ENCODE measurements around the gene CLEC5A.

The CLEC5A gene

DNA sequence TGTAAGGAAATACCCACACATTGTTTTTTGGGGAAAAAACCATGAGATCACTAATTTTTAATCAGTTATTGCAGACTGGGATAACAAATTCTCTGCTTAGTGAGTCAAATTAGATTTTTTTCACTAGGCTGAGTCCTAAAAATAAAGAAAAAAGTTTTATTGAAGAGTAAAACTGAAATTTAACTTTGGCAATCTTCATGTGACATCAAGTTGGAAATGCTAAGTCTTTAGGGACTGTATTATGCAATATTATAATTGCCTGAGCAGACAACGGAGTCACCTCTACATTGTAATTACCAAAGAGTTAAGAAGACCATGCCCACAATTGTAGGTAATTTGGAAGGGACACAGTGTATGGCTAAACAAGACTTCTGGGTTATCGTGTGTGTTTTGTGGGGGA is 2.2 kb upstream of the CLEC5A start:
- no peak overlapping the region for H3K4me3 ChIP-seq (ENCODE audit: low read depth in 1 of 2, low read length in 1 of 2)
- peaks cover 74 to 76% of the 10 kb centered on the region in 2 experiments for H3K4me1 ChIP-seq (ENCODE audit: control insufficient read depth in 1 of 2, insufficient read depth in 1 of 2, low read depth in 1 of 2, low read length in 1 of 2)
- TF ChIP-seq, protein P1, sequence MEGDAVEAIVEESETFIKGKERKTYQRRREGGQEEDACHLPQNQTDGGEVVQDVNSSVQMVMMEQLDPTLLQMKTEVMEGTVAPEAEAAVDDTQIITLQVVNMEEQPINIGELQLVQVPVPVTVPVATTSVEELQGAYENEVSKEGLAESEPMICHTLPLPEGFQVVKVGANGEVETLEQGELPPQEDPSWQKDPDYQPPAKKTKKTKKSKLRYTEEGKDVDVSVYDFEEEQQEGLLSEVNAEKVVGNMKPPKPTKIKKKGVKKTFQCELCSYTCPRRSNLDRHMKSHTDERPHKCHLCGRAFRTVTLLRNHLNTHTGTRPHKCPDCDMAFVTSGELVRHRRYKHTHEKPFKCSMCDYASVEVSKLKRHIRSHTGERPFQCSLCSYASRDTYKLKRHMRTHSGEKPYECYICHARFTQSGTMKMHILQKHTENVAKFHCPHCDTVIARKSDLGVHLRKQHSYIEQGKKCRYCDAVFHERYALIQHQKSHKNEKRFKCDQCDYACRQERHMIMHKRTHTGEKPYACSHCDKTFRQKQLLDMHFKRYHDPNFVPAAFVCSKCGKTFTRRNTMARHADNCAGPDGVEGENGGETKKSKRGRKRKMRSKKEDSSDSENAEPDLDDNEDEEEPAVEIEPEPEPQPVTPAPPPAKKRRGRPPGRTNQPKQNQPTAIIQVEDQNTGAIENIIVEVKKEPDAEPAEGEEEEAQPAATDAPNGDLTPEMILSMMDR (IDR thresholded peaks at IDR 0.05), result no peak
- H3K9me3 ChIP-seq, result no peaks in the 10 kb centered on the region
- H3K36me3 ChIP-seq, result no peaks in the 10 kb centered on the region
- no peak overlapping the region for H3K27ac ChIP-seq
- no peaks in the 10 kb centered on the region for H3K27me3 ChIP-seq

DNA sequence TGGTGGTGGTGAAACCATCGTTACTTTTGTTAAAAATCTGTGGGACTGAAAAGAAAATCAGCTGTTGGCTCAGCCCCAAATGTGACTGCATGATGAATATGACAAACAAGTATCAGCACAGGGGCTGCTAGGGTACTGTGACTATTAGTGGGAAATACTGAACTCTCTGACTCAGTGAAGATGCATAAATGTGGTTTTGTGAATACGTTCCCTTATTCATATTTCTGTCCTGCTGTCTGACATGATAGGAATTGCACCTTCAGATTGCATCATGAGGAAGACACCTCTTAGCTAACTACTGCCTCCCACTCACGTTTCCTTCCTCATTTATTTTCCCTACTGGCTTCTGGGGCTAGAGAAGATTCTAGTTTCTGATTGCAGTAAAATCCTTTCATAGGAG is 1.4 kb downstream of the CLEC5A start:
- H3K4me1 ChIP-seq (ENCODE audit: control insufficient read depth in 1 of 2, insufficient read depth in 1 of 2, low read depth in 1 of 2, low read length in 1 of 2), result peaks cover 79 to 82% of the 10 kb centered on the region in 2 experiments
- H3K4me3 ChIP-seq (ENCODE audit: low read depth in 1 of 2, low read length in 1 of 2), result peak overlapping the region; percentile 37 to 55
- no peaks in the 10 kb centered on the region for H3K27me3 ChIP-seq
- H3K9me3 ChIP-seq, result no peaks in the 10 kb centered on the region
- H3K27ac ChIP-seq, result peak overlapping the region; percentile 81
- no peaks in the 10 kb centered on the region for H3K36me3 ChIP-seq
- TF ChIP-seq, protein P1 (IDR thresholded peaks at IDR 0.05), result peak; percentile 31

DNA sequence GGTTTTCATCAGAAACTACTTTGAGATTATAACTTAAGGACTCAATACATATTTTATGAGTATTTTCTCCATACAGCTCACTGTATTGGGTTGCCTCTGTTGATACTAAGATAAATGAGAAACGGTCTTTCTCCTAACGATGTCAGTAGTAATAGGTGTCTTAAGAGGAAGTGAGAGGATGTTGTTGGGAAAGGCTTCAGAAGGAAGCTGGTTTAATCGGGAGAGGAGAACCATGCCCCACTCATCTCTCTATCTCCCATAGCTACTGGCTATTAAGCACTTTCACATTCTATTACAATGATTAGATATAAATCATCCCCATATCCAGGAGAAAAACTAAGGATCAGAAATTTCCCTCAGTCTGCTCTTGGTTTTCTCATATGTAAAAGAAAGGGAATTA is 2.0 kb downstream of the CLEC5A start:
- Histone ChIP-seq H3K36me3 (no peaks in the 10 kb centered on the region), H3K9me3 (no peaks in the 10 kb centered on the region), H3K27ac (peak overlapping the region; percentile 81), H3K4me3 (ENCODE audit: low read depth in 1 of 2, low read length in 1 of 2) (peak overlapping the region; percentile 37 to 55), H3K4me1 (ENCODE audit: control insufficient read depth in 1 of 2, insufficient read depth in 1 of 2, low read depth in 1 of 2, low read length in 1 of 2) (peaks cover 75 to 77% of the 10 kb centered on the region in 2 experiments), H3K27me3 (no peaks in the 10 kb centered on the region)
- TF ChIP-seq, protein P1 (IDR thresholded peaks at IDR 0.05), result no peak

DNA sequence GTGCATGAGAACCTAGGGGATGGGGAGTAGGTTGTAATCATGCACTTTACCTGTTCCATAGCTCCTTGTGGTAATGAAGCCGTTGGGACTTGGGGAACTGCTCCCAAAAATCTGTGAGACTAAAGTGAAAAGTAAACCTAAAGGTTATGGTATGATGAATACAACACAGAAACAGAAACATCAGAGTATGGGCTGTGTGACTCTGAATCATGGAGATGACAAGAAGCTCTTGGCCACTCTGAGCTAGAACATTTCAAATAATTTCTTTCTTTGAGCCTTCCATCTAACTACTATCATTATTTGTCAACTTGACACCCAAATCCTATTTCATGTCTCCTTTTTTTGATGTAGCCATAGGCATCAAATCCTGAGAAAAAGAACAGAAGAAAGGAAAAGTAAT is 2.9 kb downstream of the CLEC5A start:
- TF ChIP-seq, protein P1 (IDR thresholded peaks at IDR 0.05), result no peak
- Histone ChIP-seq H3K9me3 (no peaks in the 10 kb centered on the region), H3K4me3 (ENCODE audit: low read depth in 1 of 2, low read length in 1 of 2) (no peak overlapping the region), H3K27ac (peak overlapping the region; percentile 81), H3K36me3 (no peaks in the 10 kb centered on the region), H3K27me3 (no peaks in the 10 kb centered on the region), H3K4me1 (ENCODE audit: control insufficient read depth in 1 of 2, insufficient read depth in 1 of 2, low read depth in 1 of 2, low read length in 1 of 2) (peaks cover 67 to 69% of the 10 kb centered on the region in 2 experiments)

DNA sequence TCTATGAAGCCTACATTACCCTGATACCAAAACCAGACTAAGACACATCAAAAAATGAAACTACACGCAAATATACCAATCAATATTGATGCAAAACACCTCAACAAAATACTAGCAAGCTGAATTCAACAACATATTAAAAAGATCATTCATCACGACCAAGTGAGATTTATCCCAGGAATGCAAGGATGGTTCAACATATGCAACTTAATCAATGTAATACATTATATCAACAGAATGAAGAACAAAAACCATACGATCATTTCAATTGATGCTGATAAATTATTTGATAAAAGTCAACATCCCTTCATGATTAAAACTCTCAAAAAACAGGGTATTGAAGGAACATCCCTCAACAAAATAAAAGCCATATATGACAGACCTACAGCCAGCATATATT is 5.7 kb downstream of the CLEC5A start:
- H3K9me3 ChIP-seq, result no peaks in the 10 kb centered on the region
- H3K27ac ChIP-seq, result no peak overlapping the region
- TF ChIP-seq, protein P1 (IDR thresholded peaks at IDR 0.05), result no peak
- H3K36me3 ChIP-seq, result no peaks in the 10 kb centered on the region
- H3K27me3 ChIP-seq, result no peaks in the 10 kb centered on the region
- peaks cover 56 to 61% of the 10 kb centered on the region in 2 experiments for H3K4me1 ChIP-seq (ENCODE audit: control insufficient read depth in 1 of 2, insufficient read depth in 1 of 2, low read depth in 1 of 2, low read length in 1 of 2)
- H3K4me3 ChIP-seq (ENCODE audit: low read depth in 1 of 2, low read length in 1 of 2), result no peak overlapping the region

DNA sequence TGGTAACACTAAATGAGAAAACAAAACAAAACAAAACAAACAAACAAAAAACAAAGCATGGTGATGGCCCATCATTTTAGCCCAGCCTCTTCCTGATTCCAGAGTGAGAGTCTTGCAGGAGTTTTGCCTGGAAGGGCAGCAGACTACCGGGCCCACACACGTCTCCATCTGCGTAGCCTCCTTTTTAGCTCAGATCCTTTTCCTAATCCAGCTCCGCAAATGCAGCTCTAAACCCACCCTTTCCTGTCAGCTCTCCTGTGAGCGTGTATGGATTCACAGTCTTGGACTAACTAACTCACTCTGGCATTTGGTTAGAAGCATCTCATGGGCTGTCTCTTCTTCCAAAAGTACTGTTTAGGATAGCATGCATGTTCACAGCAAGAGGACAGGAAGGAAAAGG is 16.6 kb downstream of the CLEC5A start:
- Histone ChIP-seq H3K36me3 (peaks cover 1% of the 10 kb centered on the region), H3K4me3 (ENCODE audit: low read depth in 1 of 2, low read length in 1 of 2) (no peak overlapping the region), H3K9me3 (no peaks in the 10 kb centered on the region), H3K27ac (peak overlapping the region; percentile 78), H3K27me3 (no peaks in the 10 kb centered on the region), H3K4me1 (ENCODE audit: control insufficient read depth in 1 of 2, insufficient read depth in 1 of 2, low read depth in 1 of 2, low read length in 1 of 2) (peaks cover 28 to 30% of the 10 kb centered on the region in 2 experiments)
- TF ChIP-seq, protein P1 (IDR thresholded peaks at IDR 0.05), result no peak
